GM23248 (cell line): ENCODE results near the gene SLC5A3.

Experiments
- EZH2 ChIP-seq: fragments of 200-600 bp; sonication (generic); IDR thresholded peaks from 2 replicates; pipeline ENCODE4 v1.6.1; 2018; ENCODE audit warnings: antibody characterized with exemption, mild to moderate bottlenecking; ENCODE audit not compliant: insufficient read depth, poor library complexity, severe bottlenecking
- EZH2phosphoT487 ChIP-seq: fragments of 200-600 bp; sonication (generic); IDR thresholded peaks from 2 replicates; pipeline ENCODE4 v1.6.1; 2018; ENCODE audit warnings: antibody characterized with exemption, moderate library complexity, mild to moderate bottlenecking, low read depth; ENCODE audit not compliant: insufficient read depth

GRCh38 chr21:34065027-34065426 lies 8.4 kb upstream of the SLC5A3 start:
- no peak for TF ChIP-seq EZH2
- TF ChIP-seq EZH2phosphoT487, result no peak
